IMR-90 (cell line): Measurements from ENCODE around the gene ERGIC2. TPM values are rescaled to one million over a fixed set of nuclear protein-coding genes. Genes with fewer than 3 reads are reported as not detected.

Source experiments
- ATAC-seq: fragments of 200-7000 bp; cut with Tn5 transposase; 2 replicates; pipeline ENCODE4 v1.9.1; 2020; ENCODE audit warnings: low read depth, mild to moderate bottlenecking, moderate library complexity
- BruUV-seq: library from RNA; stranded (reverse); fragments of 400-500 nt; replicated peaks from 2 replicates; lab custom pipeline; 2021; lab: Mats Ljungman, UMichigan
- CTCF ChIA-PET: fragments of 300-600 bp; formaldehyde crosslinking; extraction: SDS; loops from one replicate; lab custom pipeline; 2021; ENCODE audit warnings: antibody characterized with exemption; lab: Yijun Ruan, JAX
- POLR2A ChIA-PET: fragments of 300-600 bp; sonication (Branson Sonifier 250); formaldehyde crosslinking; loops from one replicate; lab custom pipeline; 2022; ENCODE audit warnings: antibody characterized with exemption; ENCODE audit not compliant: unreplicated experiment; lab: Charles Lee
- DNase-seq: peaks from one replicate; pipeline ENCODE4 v3.0.0; 2013
- H2AFZ ChIP-seq: replicated peaks from 2 replicates; pipeline ENCODE3; 2013; ENCODE audit warnings: low read length, mild to moderate bottlenecking; ENCODE audit not compliant: poor library complexity
- H2AK5ac ChIP-seq: 2 replicates; pipeline ENCODE4 v1.6.1; 2013; ENCODE audit warnings: low read depth, low read length, inconsistent platforms
- H2AK9ac ChIP-seq: replicated peaks from 2 replicates; pipeline ENCODE3; 2013; ENCODE audit warnings: mild to moderate bottlenecking, low read depth, low read length, moderate library complexity; ENCODE audit not compliant: poor library complexity
- H2BK120ac ChIP-seq: 2 replicates; pipeline ENCODE4 v1.6.1; 2013; ENCODE audit warnings: low read depth, low read length, inconsistent platforms
- H2BK15ac ChIP-seq: 3 replicates; pipeline ENCODE4 v1.6.1; 2013; ENCODE audit warnings: low read depth, low read length, inconsistent platforms
- H2BK20ac ChIP-seq: 2 replicates; pipeline ENCODE4 v1.6.1; 2013; ENCODE audit warnings: low read depth, mild to moderate bottlenecking, inconsistent platforms, low read length, moderate library complexity
- H2BK5ac ChIP-seq: 2 replicates; pipeline ENCODE4 v1.6.1; 2013; ENCODE audit warnings: mild to moderate bottlenecking, low read depth, low read length, inconsistent platforms; ENCODE audit not compliant: poor library complexity, severe bottlenecking
- H3K14ac ChIP-seq: replicated peaks from 2 replicates; pipeline ENCODE4 v1.6.1; 2013; ENCODE audit warnings: low read depth, low read length, inconsistent platforms
- H3K18ac ChIP-seq: 2 replicates; pipeline ENCODE4 v1.6.1; 2013; ENCODE audit warnings: low read depth, low read length, control low read depth
- H3K23ac ChIP-seq: 2 replicates; pipeline ENCODE4 v1.6.1; 2013; ENCODE audit warnings: low read depth, low read length, inconsistent platforms
- H3K27ac ChIP-seq: 2 replicates; pipeline ENCODE4 v1.5.1; 2013; ENCODE audit warnings: mild to moderate bottlenecking, control low read depth, low read length; ENCODE audit not compliant: insufficient read depth
- H3K27me3 ChIP-seq: 2 replicates; pipeline ENCODE4 v1.6.1; 2013; ENCODE audit warnings: low read length; ENCODE audit not compliant: control insufficient read depth, insufficient read depth
- H3K36me3 ChIP-seq: 2 replicates; pipeline ENCODE4 v1.6.1; 2013; ENCODE audit warnings: low read length, mixed read lengths; ENCODE audit not compliant: control insufficient read depth, insufficient read depth
- H3K4ac ChIP-seq: 2 replicates; pipeline ENCODE4 v1.6.1; 2013; ENCODE audit warnings: low read depth, low read length, inconsistent platforms
- H3K4me1 ChIP-seq: 2 replicates; pipeline ENCODE4 v1.6.1; 2013; ENCODE audit warnings: low read length, mixed read lengths; ENCODE audit not compliant: control insufficient read depth, insufficient read depth
- H3K4me2 ChIP-seq: 2 replicates; pipeline ENCODE4 v1.6.1; 2013; ENCODE audit warnings: low read depth, mild to moderate bottlenecking, control low read depth, low read length, moderate library complexity
- H3K4me3 ChIP-seq: 2 replicates; pipeline ENCODE4 v1.5.1; 2013; ENCODE audit warnings: low read depth, mild to moderate bottlenecking, control low read depth, low read length, moderate library complexity; ENCODE audit not compliant: insufficient read depth
- H3K56ac ChIP-seq: 2 replicates; pipeline ENCODE4 v1.6.1; 2013; ENCODE audit warnings: low read length, inconsistent platforms; ENCODE audit not compliant: insufficient read depth; ENCODE audit errors: extremely low read depth
- H3K79me1 ChIP-seq, 2 experiments: 2 replicates each; pipeline ENCODE4 v1.6.1; 2013; ENCODE audit warnings: low read length in 2 of 2, inconsistent platforms in 1 of 2, low read depth in 1 of 2
- H3K9ac ChIP-seq: 2 replicates; pipeline ENCODE4 v1.6.1; 2013; ENCODE audit warnings: low read depth, low read length, control low read depth
- H3K9me1 ChIP-seq: 2 replicates; pipeline ENCODE4 v1.6.1; 2013; ENCODE audit warnings: low read length, inconsistent platforms; ENCODE audit not compliant: insufficient read depth
- H3K9me3 ChIP-seq: 2 replicates; pipeline ENCODE4 v1.6.1; 2013; ENCODE audit warnings: low read length; ENCODE audit not compliant: control insufficient read depth, insufficient read depth
- H4K20me1 ChIP-seq: 2 replicates; pipeline ENCODE4 v1.6.1; 2013; ENCODE audit warnings: low read length, inconsistent platforms; ENCODE audit not compliant: insufficient read depth
- H4K5ac ChIP-seq: 2 replicates; pipeline ENCODE4 v1.6.1; 2013; ENCODE audit warnings: mild to moderate bottlenecking, low read depth, low read length, control low read depth
- H4K8ac ChIP-seq, 2 experiments: 2 replicates each; pipeline ENCODE4 v1.6.1; 2013; ENCODE audit warnings: low read depth in 2 of 2, low read length in 2 of 2, control low read depth in 1 of 2, inconsistent platforms in 1 of 2
- H4K91ac ChIP-seq: 2 replicates; pipeline ENCODE4 v1.6.1; 2013; ENCODE audit warnings: low read depth, low read length, inconsistent platforms; ENCODE audit not compliant: insufficient read depth
- CHD1 ChIP-seq: IDR thresholded peaks from 2 replicates; pipeline ENCODE4 v1.6.1; 2012; ENCODE audit warnings: low read depth, low read length, improper control_type of control experiment
- RCOR1 ChIP-seq: IDR thresholded peaks from 2 replicates; pipeline ENCODE4 v1.6.1; 2012; ENCODE audit warnings: mild to moderate bottlenecking, low read length, improper control_type of control experiment; ENCODE audit not compliant: insufficient replicate concordance
- WGBS, 2 experiments: methylation state at CpG; one replicate each; pipeline versions ENCODE4 v1.1.5 to v1.1.7; 2013; ENCODE audit warnings: missing lambda C conversion rate in 2 of 2; ENCODE audit not compliant: insufficient read length in 1 of 2; ENCODE audit errors: extremely low coverage in 2 of 2; 5-methylcytosine and 5-hydroxymethylcytosine counted together
- dilution Hi-C: fragments of 300-500 bp; cut with HindIII; formaldehyde crosslinking; loops from one replicate; pipeline ENCODE4 v1.14.3; 2018; ENCODE audit warnings: low sequenced_read_pairs; ENCODE audit not compliant: unreplicated experiment
- in situ Hi-C: fragments of 300-500 bp; cut with MboI; formaldehyde crosslinking; loops from 3 replicates; pipeline ENCODE4 v1.14.3; 2019; ENCODE audit warnings: low sequenced_read_pairs, inconsistent platforms, mixed read lengths
- intact Hi-C: fragments of 100-400 bp; cut with micrococcal nuclease; formaldehyde crosslinking; loops from 2 replicates; pipeline ENCODE4 v1.10.0; 2022
- polyA plus RNA-seq, 3 experiments: library from polyadenylated mRNA; depleted of rRNA; stranded (reverse); fragments of >200 nt; gene quantifications; 2 replicates each; pipeline ENCODE4 v1.2.3, GENCODE V29; 2012; ENCODE audit warnings: low replicate concordance in 1 of 3
- total RNA-seq: library from RNA; depleted of rRNA; stranded (reverse); fragments of >200 nt; gene quantifications from 2 replicates; pipeline ENCODE4 v1.2.3, GENCODE V29; 2012

ERGIC2 gene
- total and polyA plus RNA-seq, 2 of the 4 experiments (the other 2 are of a cell fraction): 41.0 to 45.3 TPM

- no peaks in the 10 kb centered on the region for H3K9me3 ChIP-seq
- no peak for DNase-seq
- H3K79me1 ChIP-seq: peaks cover 19 to 52% of the 10 kb centered on the region in 2 experiments
- H3K18ac ChIP-seq: no peak overlapping the region
- ATAC-seq: no peak
- H3K9ac ChIP-seq: no peak overlapping the region
- TF ChIP-seq RCOR1 (no peak), CHD1 (no peak)
- no peaks in the 10 kb centered on the region for H3K36me3 ChIP-seq
- intact Hi-C loops: no loop called here
- no TSS peak for BruUV-seq
- no peaks in the 10 kb centered on the region for H3K9me1 ChIP-seq
- H3K14ac ChIP-seq: no peak overlapping the region
- no peak overlapping the region for H2BK15ac ChIP-seq
- H4K20me1 ChIP-seq: peaks cover 5% of the 10 kb centered on the region; the same call in 1 of the 2 replicates
- H2BK20ac ChIP-seq: no peak overlapping the region
- H4K5ac ChIP-seq: no peak overlapping the region
- H3K4me3 ChIP-seq: no peak overlapping the region
- no peak overlapping the region for H4K91ac ChIP-seq
- H3K56ac ChIP-seq: no peak overlapping the region
- POLR2A ChIA-PET: interaction anchor here (0.6 kb wide), 1 partner anchor 1397 kb away, joined by 4 read pairs; no protein-coding TSS in a partner anchor
- CTCF ChIA-PET: interaction anchor here (0.6 kb wide), 1 partner anchor 21 kb away, joined by 5 read pairs; no protein-coding TSS in a partner anchor
- 100% methylated on average over 1 of the region's 2 CpGs; no CpG with 5 or more reads in 1 of the 2 experiments for WGBS, 2 experiments
- dilution Hi-C loops: no loop called here
- H3K27ac ChIP-seq: no peak overlapping the region
- H2BK120ac ChIP-seq: no peak overlapping the region
- no peaks in the 10 kb centered on the region for H3K27me3 ChIP-seq
- in situ Hi-C loops: no loop called here
- H2AK5ac ChIP-seq: no peak overlapping the region
- H2AFZ ChIP-seq: no peak overlapping the region
- H2AK9ac ChIP-seq: no peak overlapping the region
- H4K8ac ChIP-seq: no peak overlapping the region
- no peak overlapping the region for H3K23ac ChIP-seq
- no peaks in the 10 kb centered on the region for H3K4me1 ChIP-seq
- no peak overlapping the region for H2BK5ac ChIP-seq
- no peak overlapping the region for H3K4ac ChIP-seq
- H3K4me2 ChIP-seq: no peak overlapping the region
Observed at GRCh38 chr12:29376118-29376517, 4.9 kb downstream of the ERGIC2 start.
